ENCODE results near the gene USP13. TPM values are rescaled to one million over a fixed set of nuclear protein-coding genes. Genes with fewer than 3 reads are reported as not detected.

The USP13 gene
- total and polyA plus RNA-seq, 2 donors (not counting 1 experiment from before 2014, with no cell fraction given), result 1.9 to 13.2 TPM

GRCh38 chr3:179801856-179802255 lies 149.0 kb downstream of the USP13 start:
- no peak overlapping the region for H3K27ac Mint-ChIP-seq
- Histone ChIP-seq H3K27me3 (replicated peaks in 1 of 4; ENCODE audit: control extremely low read depth in 1 of 4, control insufficient read depth in 3 of 4, insufficient read depth in 4 of 4, low read length in 3 of 4) (no peaks in the 10 kb centered on the region), H4K20me1 (ENCODE audit: control insufficient read depth, insufficient read depth, low read length, poor library complexity, severe bottlenecking) (no peaks in the 10 kb centered on the region), H3K4me3 (ENCODE audit: control extremely low read depth in 1 of 5, extremely low read depth in 1 of 5, insufficient read depth in 1 of 5, low read depth in 2 of 5, low read length in 4 of 5) (no peak overlapping the region), H3K4me1 (ENCODE audit: control insufficient read depth in 2 of 2, insufficient read depth in 2 of 2, low read length in 2 of 2) (no peaks in the 10 kb centered on the region), H2AFZ (ENCODE audit: insufficient read depth, low read depth, low read length, poor library complexity, severe bottlenecking) (no peak overlapping the region), H3K9me3 (ENCODE audit: control extremely low read depth in 1 of 3, control insufficient read depth in 2 of 3, insufficient read depth in 1 of 3, low read length in 2 of 3) (no peaks in the 10 kb centered on the region), H3K79me2 (ENCODE audit: control insufficient read depth, insufficient read depth, low read length) (no peaks in the 10 kb centered on the region), H3K4me2 (replicated peaks; ENCODE audit: low read depth, low read length, poor library complexity, severe bottlenecking) (no peak overlapping the region), H3K36me3 (replicated peaks in 1 of 2; ENCODE audit: control extremely low read depth in 1 of 2, control insufficient read depth in 1 of 2, extremely low read depth in 1 of 2, insufficient read depth in 2 of 2, low read length in 1 of 2) (no peaks in the 10 kb centered on the region), H3K9ac (ENCODE audit: low read length) (no peak overlapping the region), H3K27ac (ENCODE audit: low read length in 2 of 2) (no peak overlapping the region)
- peaks cover 5% of the 10 kb centered on the region for H3K27me3 Mint-ChIP-seq
- intact Hi-C loops (cut with micrococcal nuclease), result no loop called here
- ChIA-PET CTCF (no interaction called here), POLR2A (no interaction called here)
- DNase-seq, result no peak
- TF ChIP-seq EZH2 (IDR thresholded peaks at IDR 0.05; ENCODE audit: borderline replicate concordance, insufficient read depth, low read depth, low read length, poor library complexity, severe bottlenecking), result no peak
- TF ChIP-seq CTCF (IDR thresholded peaks at IDR 0.05), result no peak
- H3K4me1 Mint-ChIP-seq, result no peaks in the 10 kb centered on the region
- no peaks in the 10 kb centered on the region for H3K9me3 Mint-ChIP-seq (ENCODE audit: insufficient read depth)
- WGBS (ENCODE audit: insufficient coverage), result 100% methylated on average over 2 of the region's 4 CpGs
- H3K4me3 Mint-ChIP-seq, result no peak overlapping the region
- no peak for ATAC-seq (ENCODE audit: low read depth)

GRCh38 chr3:179806177-179806576 lies 153.3 kb downstream of the USP13 start:
- H3K36me3 ChIP-seq (replicated peaks in 1 of 2; ENCODE audit: control extremely low read depth in 1 of 2, control insufficient read depth in 1 of 2, extremely low read depth in 1 of 2, insufficient read depth in 2 of 2, low read length in 1 of 2), result no peaks in the 10 kb centered on the region
- ATAC-seq (ENCODE audit: low read depth) (no peak), DNase-seq (no peak)
- 100% methylated on average over 1 of the region's 5 CpGs for WGBS (ENCODE audit: insufficient coverage)
- H3K4me1 ChIP-seq (ENCODE audit: control insufficient read depth in 2 of 2, insufficient read depth in 2 of 2, low read length in 2 of 2), result no peaks in the 10 kb centered on the region
- POLR2A ChIA-PET, result no interaction called here
- no peak overlapping the region for H3K27ac ChIP-seq (ENCODE audit: low read length in 2 of 2)
- CTCF ChIA-PET, result no interaction called here
- no peaks in the 10 kb centered on the region for H3K27me3 ChIP-seq (replicated peaks in 1 of 4; ENCODE audit: control extremely low read depth in 1 of 4, control insufficient read depth in 3 of 4, insufficient read depth in 4 of 4, low read length in 3 of 4)
- intact Hi-C loops (cut with micrococcal nuclease), result no loop called here
- Mint-ChIP-seq H3K9me3 (ENCODE audit: insufficient read depth) (no peaks in the 10 kb centered on the region), H3K4me1 (no peaks in the 10 kb centered on the region), H3K27me3 (peaks cover 5% of the 10 kb centered on the region), H3K27ac (no peak overlapping the region), H3K4me3 (no peak overlapping the region)
- no peaks in the 10 kb centered on the region for H3K9me3 ChIP-seq (ENCODE audit: control extremely low read depth in 1 of 3, control insufficient read depth in 2 of 3, insufficient read depth in 1 of 3, low read length in 2 of 3)
- no peak overlapping the region for H2AFZ ChIP-seq (ENCODE audit: insufficient read depth, low read depth, low read length, poor library complexity, severe bottlenecking)
- no peaks in the 10 kb centered on the region for H4K20me1 ChIP-seq (ENCODE audit: control insufficient read depth, insufficient read depth, low read length, poor library complexity, severe bottlenecking)
- H3K4me2 ChIP-seq (replicated peaks; ENCODE audit: low read depth, low read length, poor library complexity, severe bottlenecking), result no peak overlapping the region
- H3K9ac ChIP-seq (ENCODE audit: low read length), result no peak overlapping the region
- H3K79me2 ChIP-seq (ENCODE audit: control insufficient read depth, insufficient read depth, low read length), result no peaks in the 10 kb centered on the region
- TF ChIP-seq CTCF (IDR thresholded peaks at IDR 0.05) (no peak), EZH2 (IDR thresholded peaks at IDR 0.05; ENCODE audit: borderline replicate concordance, insufficient read depth, low read depth, low read length, poor library complexity, severe bottlenecking) (no peak)
- H3K4me3 ChIP-seq (ENCODE audit: control extremely low read depth in 1 of 5, extremely low read depth in 1 of 5, insufficient read depth in 1 of 5, low read depth in 2 of 5, low read length in 4 of 5), result no peak overlapping the region
